GM19372 (cell line): ENCODE measurements around the gene STK32A.

Experiments used
- ATAC-seq: cut with Tn5 transposase; IDR thresholded peaks from one replicate; pipeline ENCODE4 v1.9.1; 2021; ENCODE audit warnings: mild to moderate bottlenecking, low read depth, moderate library complexity; ENCODE audit not compliant: unreplicated experiment

STK32A gene

GRCh38 chr5:147245381-147246165 is 10.7 kb downstream of the STK32A start:
- ATAC-seq = no peak

- ATAC-seq = no peak
Observed at GRCh38 chr5:147248561-147248960, 13.7 kb downstream of the STK32A start.

GRCh38 chr5:147259837-147260236 is 25.0 kb downstream of the STK32A start:
- ATAC-seq = no peak

- no peak for ATAC-seq
Observed at GRCh38 chr5:147267082-147267832, 32.4 kb downstream of the STK32A start.

GRCh38 chr5:147276497-147276896 is 41.7 kb downstream of the STK32A start:
- ATAC-seq = no peak

GRCh38 chr5:147286296-147286695 is 51.5 kb downstream of the STK32A start:
- ATAC-seq = no peak

GRCh38 chr5:147287110-147287509 is 52.3 kb downstream of the STK32A start:
- no peak for ATAC-seq

GRCh38 chr5:147290261-147290660 is 55.4 kb downstream of the STK32A start:
- ATAC-seq = no peak

- ATAC-seq = no peak
Observed at GRCh38 chr5:147303251-147303650, 68.4 kb downstream of the STK32A start.

GRCh38 chr5:147303976-147304375 is 69.2 kb downstream of the STK32A start:
- ATAC-seq = no peak

GRCh38 chr5:147305147-147305546 is 70.3 kb downstream of the STK32A start:
- ATAC-seq = no peak

- no peak for ATAC-seq
Observed at GRCh38 chr5:147306351-147306750, 71.5 kb downstream of the STK32A start.

GRCh38 chr5:147307170-147307569 is 72.3 kb downstream of the STK32A start:
- ATAC-seq = no peak

- no peak for ATAC-seq
Observed at GRCh38 chr5:147309621-147310020, 74.8 kb downstream of the STK32A start.

GRCh38 chr5:147310059-147310704 is 75.4 kb downstream of the STK32A start:
- no peak for ATAC-seq

GRCh38 chr5:147317978-147318684 is 83.3 kb downstream of the STK32A start:
- no peak for ATAC-seq

GRCh38 chr5:147321569-147321968 is 86.7 kb downstream of the STK32A start:
- no peak for ATAC-seq

GRCh38 chr5:147327421-147327820 is 92.6 kb downstream of the STK32A start:
- ATAC-seq = no peak

GRCh38 chr5:147327905-147328304 is 93.1 kb downstream of the STK32A start:
- no peak for ATAC-seq

- ATAC-seq = no peak
Observed at GRCh38 chr5:147332658-147333057, 97.8 kb downstream of the STK32A start.

- no peak for ATAC-seq
Observed at GRCh38 chr5:147336876-147337275, 102.0 kb downstream of the STK32A start.
